Left hindlimb (tissue), 1 donor: Measurements from ENCODE around the gene SLC9A7.
"Not testable (repeated sequence)": the region's sequence is repeated elsewhere in the genome, so short reads cannot be mapped to it uniquely, and the experiment has no call there.

Experiments used
- DNase-seq: peaks from one replicate; pipeline ENCODE4 v3.0.0-alpha.2; 2018

Gene SLC9A7

DNA sequence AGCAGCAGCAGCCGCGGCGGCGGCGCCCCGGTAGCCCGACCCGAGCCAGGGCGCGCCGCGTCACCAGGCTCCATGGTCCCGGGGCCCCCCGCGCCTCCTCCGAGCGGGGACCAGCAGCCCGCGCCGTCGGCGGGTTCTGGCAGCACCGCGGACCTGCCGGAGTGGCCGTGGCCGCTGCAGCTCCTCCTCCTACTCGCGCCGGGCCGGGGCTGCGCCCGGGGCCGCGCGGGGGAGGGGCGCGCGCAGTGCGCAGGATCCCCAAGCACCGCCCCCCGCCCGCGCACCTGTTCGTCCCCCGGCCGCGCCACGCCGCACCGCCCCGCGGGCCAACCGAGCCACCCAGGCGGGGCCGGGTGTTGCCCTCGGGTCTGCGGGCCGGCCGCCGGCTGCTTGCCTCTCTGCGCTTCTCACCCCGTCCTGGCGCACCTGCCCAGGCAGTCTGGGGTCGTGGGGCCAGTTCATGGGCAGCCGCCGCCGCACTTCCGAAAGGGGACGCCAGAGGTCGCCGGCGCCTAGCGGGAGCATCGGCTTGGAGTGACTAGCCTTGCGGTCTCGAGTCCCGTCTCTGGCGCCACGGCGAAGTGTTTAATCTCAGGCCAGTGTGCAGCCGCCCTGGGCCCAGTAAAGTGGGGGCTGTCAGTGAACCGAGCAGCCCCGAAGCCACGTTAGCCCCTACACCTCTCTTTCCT, at the start of gene SLC9A7:
TSS of gene SLC9A7 (minus strand) at position 163 of the 689 bp plus-strand sequence. CDS start at position 74, 89 bp downstream.
- DNase-seq = peak; percentile 77

DNA sequence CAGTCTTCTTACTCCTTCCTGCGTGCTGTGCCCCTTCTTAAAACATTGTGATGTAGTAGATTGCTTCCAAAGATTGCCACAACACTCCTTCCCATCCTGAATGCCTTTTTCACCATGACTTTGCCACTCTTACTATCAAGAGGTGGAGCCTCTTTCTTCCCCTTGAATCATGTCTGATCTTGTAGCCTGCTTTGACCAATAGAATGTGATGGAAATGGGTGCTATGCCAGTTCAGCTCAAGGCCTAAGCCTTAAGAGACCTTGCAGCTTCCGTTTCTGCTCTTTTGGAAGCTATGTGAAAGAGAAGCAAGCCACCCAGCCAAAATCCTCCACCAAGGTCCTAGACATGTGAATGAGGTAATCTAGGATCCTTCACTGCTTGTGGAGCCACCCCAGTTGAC, 46.4 kb upstream of the SLC9A7 start:
- DNase-seq = no peak

DNA sequence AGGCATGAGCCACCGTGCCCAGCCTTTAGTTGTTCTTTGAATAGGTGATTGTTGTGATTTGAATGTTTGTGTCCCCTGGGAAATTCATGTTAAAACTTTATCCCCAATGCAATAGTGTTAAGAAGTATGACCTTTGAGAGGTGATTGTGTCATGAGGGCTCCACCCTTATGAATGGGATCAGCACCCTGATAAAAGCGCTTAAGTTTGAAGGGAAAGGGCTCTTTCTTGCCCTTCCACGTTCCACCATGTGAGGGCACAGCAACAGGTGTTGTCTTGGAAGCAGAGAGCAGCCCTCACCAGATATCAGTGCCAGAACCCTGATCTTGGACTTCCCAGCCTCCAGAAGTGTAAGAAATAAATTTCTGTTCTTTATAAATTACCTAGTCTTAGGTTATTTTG, 44.2 kb upstream of the SLC9A7 start:
- DNase-seq = no peak

DNA sequence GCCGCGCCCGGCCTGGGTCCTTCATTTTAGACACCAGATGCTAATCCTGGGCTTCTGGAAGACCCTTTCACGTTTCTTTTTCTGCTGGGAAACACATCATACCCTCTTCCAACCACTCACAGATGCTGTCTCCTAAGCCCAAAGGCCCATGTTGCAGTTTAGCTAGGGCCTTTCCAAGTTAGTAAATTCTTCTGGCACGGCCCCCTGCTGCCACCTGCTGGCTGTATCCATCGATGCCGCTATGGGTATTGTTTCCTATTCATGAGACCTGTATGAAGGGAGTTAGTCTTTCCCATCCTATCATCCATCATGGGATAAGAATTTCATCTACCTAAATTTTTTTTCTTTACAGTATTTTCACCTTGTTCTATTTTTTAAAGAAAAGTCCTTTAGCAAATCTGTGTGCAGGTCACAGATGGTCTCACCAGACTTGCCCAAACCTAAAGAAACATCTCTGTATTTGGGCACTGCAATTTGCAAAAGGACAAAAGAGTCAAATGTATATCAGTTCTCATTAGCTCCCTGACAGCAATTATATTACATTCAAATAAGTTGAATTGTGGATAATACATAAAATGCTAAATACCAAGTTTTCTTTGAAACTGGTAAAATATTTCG, 37.8 kb upstream of the SLC9A7 start:
- peak; percentile 61 for DNase-seq

DNA sequence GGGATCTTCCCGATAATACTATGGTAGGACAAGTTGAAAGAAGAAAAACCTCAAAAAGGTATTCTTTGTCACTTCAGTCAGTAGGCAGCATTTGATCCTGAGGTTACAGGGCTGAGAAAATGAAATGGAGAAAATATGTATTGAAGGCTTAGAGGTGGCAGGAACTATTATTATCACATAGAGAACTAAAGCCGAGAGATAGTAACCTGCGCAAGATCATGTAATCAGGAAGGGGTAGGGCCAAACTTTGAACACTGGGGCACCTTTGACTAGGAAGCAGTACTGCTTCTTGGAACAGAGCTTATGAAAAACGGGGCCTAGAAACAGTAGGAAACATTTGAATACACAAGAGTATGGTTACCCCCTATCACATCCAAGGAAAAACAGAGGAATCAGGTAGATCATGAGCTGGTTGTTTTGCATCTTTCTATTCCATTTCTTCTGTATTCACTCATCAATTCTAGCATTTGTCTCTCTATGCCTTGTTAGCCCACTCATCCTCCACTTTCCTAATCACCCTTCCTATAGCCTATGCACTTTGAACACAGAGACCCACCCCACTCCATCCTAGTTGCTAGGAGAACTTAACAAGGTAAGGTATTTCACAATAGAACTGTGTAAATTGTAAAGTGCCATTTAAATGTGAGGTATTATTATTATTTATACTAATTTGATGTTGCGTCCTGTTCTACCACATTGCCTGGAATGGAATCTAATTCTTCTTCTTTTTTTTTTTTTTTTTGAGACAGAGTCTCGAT, 34.6 kb upstream of the SLC9A7 start:
- no peak for DNase-seq

DNA sequence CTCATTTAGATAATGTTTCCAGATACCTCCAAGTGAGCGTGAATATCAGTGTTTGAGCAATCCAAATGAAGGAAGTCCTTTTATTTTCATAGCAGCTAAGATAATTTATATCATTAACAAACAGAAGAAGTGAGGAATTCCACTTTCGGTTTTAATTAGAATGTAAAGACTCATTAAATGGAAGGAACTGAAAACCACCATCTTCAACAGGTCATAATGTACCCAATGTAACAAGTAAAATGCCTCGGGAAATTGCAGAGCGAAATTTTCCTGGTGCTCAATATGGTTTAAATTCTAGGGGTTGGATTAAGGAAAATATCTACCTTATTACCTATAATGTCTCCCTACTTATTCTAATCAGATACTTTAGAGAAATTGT, 33.9 kb upstream of the SLC9A7 start:
- no peak for DNase-seq

DNA sequence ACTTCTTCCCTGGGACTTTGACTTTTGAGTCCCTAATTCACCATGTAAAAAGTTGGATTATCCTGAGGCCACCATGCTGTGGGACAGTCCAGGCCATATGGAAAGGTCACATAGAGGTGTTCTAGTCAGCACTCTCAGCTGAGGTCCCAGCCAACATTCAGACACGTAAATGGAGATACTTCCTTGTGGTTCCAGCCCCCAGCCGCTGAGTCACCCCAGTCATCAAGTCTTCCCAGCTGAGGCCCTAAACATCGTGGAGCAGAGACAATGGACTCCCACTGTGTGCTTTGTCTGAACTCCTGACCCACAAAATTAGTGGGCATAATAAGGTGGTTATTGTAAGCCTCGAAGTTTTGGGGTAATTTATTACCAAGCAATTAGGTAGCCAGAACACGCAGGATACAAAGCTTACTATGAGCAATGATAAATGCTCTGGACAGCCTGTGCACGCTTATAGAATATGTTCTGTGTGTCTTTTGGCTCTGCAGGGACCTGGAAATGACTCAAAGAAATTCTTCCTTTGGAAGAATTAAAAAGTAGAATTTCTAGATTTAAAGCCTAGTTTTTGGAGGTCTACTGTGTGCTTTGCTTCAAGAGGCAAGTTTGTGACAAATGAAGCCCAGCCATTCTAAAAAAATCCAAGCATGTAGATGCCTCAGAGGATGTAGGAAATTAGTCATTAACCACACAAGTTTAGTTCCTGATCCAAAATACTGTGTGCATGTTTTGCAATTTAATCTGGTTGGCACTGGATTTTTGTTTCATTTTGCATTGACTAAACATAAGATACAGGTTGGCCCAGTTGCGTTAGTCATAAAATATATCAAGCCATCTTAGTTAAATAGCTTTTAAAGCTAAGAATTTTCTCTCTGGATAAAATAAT, 33.2 kb upstream of the SLC9A7 start:
- DNase-seq = no peak

DNA sequence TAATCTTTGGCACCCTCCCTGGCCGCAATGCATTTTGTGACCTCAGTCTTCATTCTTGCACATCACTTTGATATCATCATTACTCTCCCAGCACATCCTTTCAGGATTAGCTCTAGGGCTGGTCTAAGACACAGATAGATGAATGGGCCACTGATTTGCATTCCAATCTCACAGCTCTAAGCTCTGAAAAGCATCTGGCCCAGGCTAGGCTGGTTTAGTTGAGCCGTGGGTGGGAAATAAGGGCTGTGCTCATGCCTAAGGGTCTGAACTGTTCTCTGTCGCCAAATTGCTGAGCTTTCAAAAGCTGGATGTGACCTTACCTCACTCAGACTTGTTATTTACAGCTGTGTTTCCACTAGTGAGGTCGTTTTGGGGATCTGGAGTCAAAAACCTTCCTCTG, 30.0 kb upstream of the SLC9A7 start:
- no peak for DNase-seq

DNA sequence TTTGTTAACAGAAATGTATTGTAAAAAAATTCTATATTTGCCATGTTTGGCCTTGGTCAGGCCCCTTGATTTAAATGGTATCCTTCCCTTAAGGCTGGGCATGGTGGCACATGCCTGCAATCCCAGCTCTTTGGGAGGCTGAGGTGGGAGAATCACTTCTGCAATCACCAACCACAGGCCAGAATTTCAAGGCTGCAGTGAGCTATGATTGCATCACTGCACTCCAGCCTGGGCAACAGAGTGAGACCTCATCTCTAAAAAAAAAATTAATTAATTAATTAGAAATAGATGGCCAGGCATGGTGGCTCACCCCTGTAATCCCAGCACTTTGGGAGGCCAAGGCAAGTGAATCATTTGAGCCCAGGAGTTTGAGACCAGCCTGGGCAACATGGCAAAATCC, 25.5 kb upstream of the SLC9A7 start:
- not testable (repeated sequence) for DNase-seq

DNA sequence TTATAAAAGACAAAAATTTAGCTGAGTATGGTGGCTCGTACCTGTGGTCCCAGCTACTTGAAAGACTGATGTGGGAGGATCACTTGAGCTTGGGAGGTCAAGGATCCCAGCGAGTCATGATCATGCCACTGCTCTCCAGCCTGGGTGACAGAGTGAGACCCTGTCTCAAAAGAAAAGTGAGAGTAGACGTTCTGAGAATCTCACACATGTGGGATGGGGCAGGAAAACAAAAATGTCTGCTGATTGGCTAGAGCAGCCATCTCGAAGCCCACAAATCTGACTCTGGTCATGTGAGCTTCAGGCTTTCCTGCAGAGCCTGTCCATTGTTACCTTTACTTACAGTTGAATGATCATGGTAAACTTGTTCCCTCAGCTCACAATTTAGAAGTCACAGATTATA, 23.1 kb upstream of the SLC9A7 start:
- DNase-seq = no peak

DNA sequence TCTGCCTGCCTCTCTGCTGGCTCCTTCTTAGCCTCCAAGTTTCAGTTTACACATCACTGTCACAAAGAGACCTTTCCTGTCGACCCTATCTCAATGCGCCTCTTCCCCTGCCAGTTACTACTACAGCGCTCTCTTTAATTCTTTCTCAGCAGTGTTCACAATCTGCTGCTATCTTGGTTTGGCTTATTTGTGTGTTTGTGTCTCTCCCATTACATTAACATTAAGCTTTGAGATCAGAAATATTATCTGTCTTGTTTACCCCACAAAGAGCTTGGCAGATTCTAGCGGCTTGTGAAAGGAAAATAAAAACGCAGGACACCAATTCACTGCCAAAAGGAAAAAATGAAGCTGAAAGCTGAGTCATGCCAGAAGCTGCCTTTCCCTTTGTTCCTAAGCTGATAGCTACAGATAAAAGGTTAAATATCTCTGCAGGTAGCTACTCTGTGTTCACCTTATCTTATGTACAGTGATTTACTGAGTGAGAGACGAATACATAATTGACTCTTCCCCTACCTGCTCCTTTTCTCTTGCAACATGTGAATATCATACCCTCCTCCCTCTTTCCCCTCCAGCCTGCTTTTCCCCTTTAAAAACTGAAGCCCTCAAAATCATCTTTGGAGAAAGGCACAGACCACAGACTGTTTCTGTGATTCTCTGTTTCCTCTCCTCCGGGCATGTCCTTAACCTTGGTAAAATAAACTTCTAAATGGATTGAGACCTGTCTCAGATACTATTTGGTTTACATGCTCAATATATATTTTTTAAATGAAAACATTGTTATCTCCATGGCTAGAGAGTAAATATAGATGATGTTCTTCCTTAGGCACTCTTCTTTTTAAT, 19.3 kb upstream of the SLC9A7 start:
- no peak for DNase-seq

DNA sequence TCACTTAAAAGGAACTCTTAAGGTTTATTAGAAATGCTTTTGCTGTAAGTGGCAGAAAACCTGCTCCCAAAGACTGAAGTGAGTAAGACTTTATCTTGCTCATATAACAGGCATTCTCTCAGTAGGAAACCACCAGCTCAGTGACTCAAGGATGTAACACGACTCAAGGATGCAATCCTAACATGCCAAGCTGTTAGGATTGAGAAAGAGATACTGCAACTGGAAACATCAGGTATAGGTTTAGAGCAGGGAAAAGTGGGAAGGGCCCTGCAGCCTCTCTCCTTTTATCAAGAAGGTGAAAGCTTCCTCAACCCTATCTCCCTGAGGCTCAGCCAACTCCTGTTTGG, 11.9 kb upstream of the SLC9A7 start:
- no peak for DNase-seq

DNA sequence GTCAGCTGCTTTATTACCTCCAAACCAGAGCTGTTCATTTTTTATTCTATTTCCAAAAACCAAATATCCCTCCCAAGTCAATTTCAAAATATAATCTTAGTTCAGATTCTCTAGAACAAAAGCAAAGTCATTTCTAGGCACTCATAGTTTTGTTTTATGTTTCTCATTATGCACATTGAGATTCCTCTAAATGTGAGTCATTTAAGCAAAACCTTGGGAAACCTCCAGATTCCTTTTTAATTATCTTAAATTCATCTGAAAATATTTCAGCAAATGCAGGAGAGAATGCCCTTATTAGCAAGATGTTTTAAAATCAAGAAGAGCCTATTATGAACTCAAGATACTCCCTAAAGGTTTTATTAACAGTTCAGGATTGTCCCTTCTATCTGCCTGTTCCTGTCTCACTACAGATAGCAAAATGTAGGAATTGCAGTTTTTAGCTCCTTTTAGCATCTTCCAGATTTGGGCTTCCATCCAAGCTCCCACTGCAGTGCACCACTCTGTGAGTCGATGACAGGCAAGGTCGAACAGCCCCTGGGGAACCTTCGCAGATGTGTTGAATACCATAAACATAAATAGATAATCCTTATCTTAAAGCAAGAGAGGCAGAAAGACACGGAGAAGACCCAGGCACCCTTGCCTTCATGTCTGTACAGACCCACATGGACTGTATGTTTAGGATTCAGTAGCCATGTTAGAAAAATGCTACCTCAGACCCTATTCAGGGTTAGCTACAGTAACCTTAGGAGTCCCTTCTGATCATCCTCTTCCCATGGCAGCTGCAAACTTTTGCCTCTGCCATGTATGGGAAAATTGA, 11.3 kb upstream of the SLC9A7 start:
- no peak for DNase-seq

DNA sequence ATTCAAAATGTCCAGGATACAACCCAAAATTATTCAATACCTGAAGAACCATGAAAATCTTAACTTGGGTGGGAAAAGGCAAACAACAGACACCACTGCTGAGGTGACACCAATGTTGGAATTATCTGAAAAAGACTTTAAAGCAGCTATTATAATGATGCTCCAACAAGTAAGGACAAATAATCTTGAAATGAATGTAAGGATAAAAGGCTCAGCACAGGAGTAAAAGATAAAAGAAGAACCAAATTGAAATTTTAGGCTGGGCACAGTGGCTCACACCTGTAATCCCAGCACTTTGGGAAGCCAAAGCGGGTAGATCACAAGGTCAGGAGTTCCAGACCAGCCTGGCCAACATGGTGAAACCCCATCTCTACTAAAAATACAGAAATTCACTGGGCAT, 4.0 kb upstream of the SLC9A7 start:
- DNase-seq = no peak

DNA sequence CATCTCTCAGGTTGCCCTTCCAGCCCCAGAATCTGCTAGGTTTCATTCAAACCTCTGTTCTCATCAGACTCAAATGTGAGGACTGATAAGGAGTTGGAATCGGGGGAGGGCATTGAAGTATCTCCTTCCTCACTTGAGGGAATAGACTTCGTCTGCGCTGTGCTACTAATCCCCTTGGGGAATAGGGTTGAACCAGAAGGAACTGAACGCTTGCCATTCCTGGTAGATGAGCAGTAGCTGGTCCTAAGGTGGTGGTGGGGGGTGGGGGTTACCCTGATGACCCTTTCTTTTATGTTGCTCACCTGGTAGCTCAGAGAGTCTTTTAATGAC, 692 bp upstream of the SLC9A7 start:
- no peak for DNase-seq

DNA sequence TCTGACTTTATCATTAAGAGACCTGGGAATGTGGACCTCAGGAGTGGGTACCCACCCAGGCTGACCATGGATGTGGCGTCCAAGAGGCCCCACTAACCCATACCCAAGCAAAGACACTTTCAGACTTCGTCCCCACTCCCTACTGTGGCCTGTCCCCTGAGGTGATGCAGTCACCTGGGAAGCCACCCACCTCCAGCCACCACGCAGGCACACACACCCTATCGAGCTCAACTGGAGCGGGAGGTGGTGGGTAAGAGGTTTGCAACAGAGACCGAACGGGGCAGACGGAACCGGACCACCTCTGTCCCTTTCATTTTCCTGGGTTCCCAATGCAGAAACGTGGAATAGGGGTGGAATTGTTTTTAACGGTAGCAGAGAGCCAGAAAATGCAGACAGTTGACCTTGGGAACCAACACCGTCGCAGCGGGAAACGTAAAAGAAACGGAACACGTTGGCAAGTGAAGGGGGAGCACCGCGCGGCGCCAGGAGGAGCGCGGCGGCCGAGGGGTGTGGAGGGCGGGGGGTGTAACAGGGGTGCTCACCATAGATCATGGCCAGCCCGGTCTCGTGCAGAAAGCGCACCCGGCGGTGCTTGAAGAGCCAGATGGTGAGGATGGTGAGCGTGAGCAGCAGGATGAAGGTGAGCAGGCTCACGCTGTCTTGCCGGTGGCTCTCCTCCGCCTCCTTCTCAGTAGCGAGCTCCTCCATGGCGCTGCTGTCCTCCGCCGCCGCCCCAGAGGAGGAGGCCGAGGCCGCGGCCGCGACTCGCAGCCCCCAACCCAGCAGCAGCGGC, 559 bp downstream of the SLC9A7 start:
- DNase-seq = no peak

DNA sequence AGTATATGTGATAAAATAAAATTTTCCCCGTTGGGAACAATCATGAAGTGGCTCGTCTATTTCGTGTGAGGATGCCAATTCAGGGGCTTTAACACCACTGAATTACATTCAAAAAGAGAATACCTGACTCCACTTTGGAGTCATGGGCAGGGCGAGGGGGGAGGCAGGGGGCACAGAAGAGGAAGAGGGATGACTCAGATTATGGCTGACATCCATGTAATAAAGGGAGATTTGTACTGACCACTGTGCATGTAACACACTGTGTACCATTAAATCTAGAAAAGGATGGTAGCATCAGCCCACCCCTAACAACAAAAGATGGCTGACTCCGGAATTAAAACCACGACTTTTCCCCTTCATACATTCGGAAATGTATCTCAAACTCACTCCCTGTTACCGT, 1.3 kb downstream of the SLC9A7 start:
- DNase-seq = no peak

DNA sequence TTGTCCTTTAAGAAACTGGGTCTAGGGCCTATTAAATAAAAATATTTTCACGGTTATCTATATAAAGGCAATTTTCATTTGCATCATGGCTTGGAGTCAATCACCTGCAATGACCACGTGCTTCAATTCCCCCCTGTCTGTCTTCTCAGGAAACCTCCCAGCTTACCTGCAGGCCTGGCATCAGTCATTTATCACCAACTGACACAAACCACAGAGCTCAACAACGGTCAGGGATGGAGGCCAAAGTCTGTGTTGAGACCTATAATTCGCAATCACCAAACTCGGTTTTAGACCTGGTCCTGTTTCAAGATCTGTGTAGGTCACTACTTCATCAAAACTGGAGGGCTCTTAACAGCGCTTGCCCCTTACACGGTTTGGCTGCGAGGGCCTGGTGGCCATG, 1.9 kb downstream of the SLC9A7 start:
- no peak for DNase-seq

DNA sequence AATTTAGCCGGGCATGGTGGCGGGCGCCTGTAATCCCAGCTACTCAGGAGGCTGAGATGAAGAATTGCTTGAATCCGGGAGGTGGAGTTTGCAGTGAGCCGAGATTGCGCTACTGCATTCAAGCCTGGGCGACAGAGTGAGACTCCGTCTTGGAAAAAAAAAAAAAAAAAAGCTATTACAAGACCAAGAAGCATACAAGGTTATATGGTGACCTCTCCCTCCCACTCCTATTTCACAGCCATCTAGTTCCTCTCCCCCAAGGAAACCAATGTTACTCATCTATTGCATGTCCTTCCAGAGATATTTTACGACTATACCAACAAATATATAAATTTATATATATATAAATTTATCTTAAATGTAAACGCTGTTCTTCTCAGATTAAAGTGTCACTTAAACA, 3.2 kb downstream of the SLC9A7 start:
- no peak for DNase-seq

DNA sequence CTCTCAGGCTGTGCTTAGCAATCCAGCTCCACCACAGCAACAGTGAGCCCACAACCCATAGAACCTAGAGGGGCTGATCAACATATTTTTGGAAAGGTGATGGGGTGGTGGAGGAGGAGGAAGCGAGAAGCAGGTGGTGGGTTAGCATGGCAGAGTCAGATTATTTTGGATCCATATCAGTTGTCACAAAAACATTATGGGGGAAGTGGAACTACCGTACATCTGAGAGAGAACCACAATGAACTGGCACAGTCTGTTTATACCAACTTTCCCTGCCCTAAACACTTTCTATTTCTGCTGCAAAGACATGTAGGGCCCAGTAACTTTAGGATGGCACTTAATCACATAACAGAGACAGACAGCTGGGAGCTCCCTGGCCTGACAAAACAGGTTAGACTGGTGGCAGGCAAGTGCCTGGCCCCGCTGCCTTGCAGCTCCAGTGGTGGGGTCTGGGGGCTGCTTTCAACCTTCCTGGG, 4.3 kb downstream of the SLC9A7 start:
- no peak for DNase-seq

DNA sequence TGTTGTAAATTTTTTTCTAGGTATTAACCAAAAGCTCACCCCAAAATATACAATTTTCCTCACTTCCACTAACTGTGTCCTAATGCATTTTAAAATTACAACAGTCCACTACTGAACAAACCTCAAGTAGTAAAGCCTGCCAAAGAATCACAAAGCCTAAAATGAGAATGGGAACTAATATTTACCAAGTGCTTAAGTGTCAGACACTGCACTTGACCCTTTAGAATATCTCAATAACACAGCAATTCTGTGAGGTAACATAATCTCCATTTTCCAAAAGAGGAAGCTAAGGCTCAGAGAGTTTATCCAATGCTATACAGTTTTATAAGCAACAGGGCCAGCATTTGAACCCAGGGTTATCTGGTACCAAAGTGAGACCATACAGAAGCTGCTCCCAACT, 4.9 kb downstream of the SLC9A7 start:
- no peak for DNase-seq
